A673 (cell line): ENCODE data around the gene EIF3L. TPM values are rescaled to one million over a fixed set of nuclear protein-coding genes. Genes with fewer than 3 reads are reported as not detected.

ENCODE experiments used
- BruUV-seq: library from RNA; stranded (reverse); fragments of 400-500 nt; replicated peaks from 2 replicates; lab custom pipeline; 2021; lab: Mats Ljungman, UMichigan
- CTCF ChIA-PET: fragments of 300-600 bp; sonication (Branson Sonifier 250); formaldehyde crosslinking; loops from one replicate; lab custom pipeline; 2022; ENCODE audit warnings: antibody characterized with exemption; lab: Charles Lee
- POLR2A ChIA-PET: fragments of 300-600 bp; sonication (Branson Sonifier 250); formaldehyde crosslinking; loops from one replicate; lab custom pipeline; 2022; ENCODE audit warnings: antibody characterized with exemption; ENCODE audit not compliant: low non-redundant PET; lab: Charles Lee
- DNase-seq: peaks from one replicate; pipeline ENCODE4 v3.0.0-alpha.2; 2015; ENCODE audit warnings: low spot score
- H3K27ac ChIP-seq: fragments of 200-600 bp; sonication (generic); 2 replicates; pipeline ENCODE4 v1.5.1; 2016; ENCODE audit warnings: mixed run types, low read depth, mild to moderate bottlenecking, mixed read lengths, antibody characterized with exemption, low read length; ENCODE audit not compliant: poor library complexity, severe bottlenecking
- H3K27me3 ChIP-seq: fragments of 200-600 bp; sonication (generic); replicated peaks from 2 replicates; pipeline ENCODE4 v1.6.1; 2017; ENCODE audit warnings: mixed run types, low read depth, mild to moderate bottlenecking, mixed read lengths, antibody characterized with exemption, low read length; ENCODE audit not compliant: insufficient read depth, poor library complexity
- H3K36me3 ChIP-seq: fragments of 200-600 bp; sonication (generic); 2 replicates; pipeline ENCODE4 v1.6.1; 2016; ENCODE audit warnings: mixed run types, mild to moderate bottlenecking, mixed read lengths, antibody characterized with exemption, low read length; ENCODE audit not compliant: insufficient read depth, poor library complexity, severe bottlenecking
- H3K4me1 ChIP-seq: fragments of 200-600 bp; sonication (generic); 2 replicates; pipeline ENCODE4 v1.6.1; 2017; ENCODE audit warnings: mixed run types, mild to moderate bottlenecking, mixed read lengths, antibody characterized with exemption, low read length; ENCODE audit not compliant: insufficient read depth, poor library complexity, severe bottlenecking
- H3K4me3 ChIP-seq: fragments of 200-600 bp; sonication (generic); 2 replicates; pipeline ENCODE4 v1.5.1; 2016; ENCODE audit warnings: low read depth, mixed run types, mild to moderate bottlenecking, mixed read lengths, low read length; ENCODE audit not compliant: poor library complexity, severe bottlenecking
- H3K9me3 ChIP-seq: fragments of 200-600 bp; sonication (generic); 2 replicates; pipeline ENCODE4 v1.6.1; 2016; ENCODE audit warnings: mixed run types, low read depth, mild to moderate bottlenecking, mixed read lengths, antibody characterized with exemption, low read length; ENCODE audit not compliant: poor library complexity, severe bottlenecking
- CTCF ChIP-seq: fragments of 300-800, 200-600 bp; sonication (generic); conservative IDR thresholded peaks from 2 replicates; pipeline ENCODE4 v1.5.1; 2017; ENCODE audit warnings: low read depth, mild to moderate bottlenecking, antibody characterized with exemption, low read length, moderate library complexity, mixed read lengths
- EZH2 ChIP-seq: fragments of 200-600 bp; sonication (generic); IDR thresholded peaks from 2 replicates; pipeline ENCODE4 v1.6.1; 2017; ENCODE audit warnings: borderline replicate concordance, low read depth, mild to moderate bottlenecking, mixed read lengths, antibody characterized with exemption, low read length; ENCODE audit not compliant: poor library complexity, severe bottlenecking
- intact Hi-C: fragments of 100-400 bp; cut with micrococcal nuclease; formaldehyde crosslinking; loops from one replicate; pipeline ENCODE4 v1.10.0; 2022; ENCODE audit not compliant: unreplicated experiment
- total RNA-seq: library from RNA; stranded (reverse); gene quantifications from 2 replicates; pipeline ENCODE4 v1.2.3, GENCODE V29; 2021

The EIF3L gene
- total RNA-seq, 1 experiment from 2014 or later = 492 TPM

GRCh38 chr22:37827056-37827455 lies 22.2 kb upstream of the EIF3L start:
- POLR2A ChIA-PET = no interaction called here
- Histone ChIP-seq H3K27ac (no peak overlapping the region), H3K36me3 (peaks cover 14% of the 10 kb centered on the region), H3K9me3 (no peaks in the 10 kb centered on the region), H3K4me3 (no peak overlapping the region), H3K27me3 (no peaks in the 10 kb centered on the region), H3K4me1 (no peaks in the 10 kb centered on the region)
- no peak for DNase-seq
- BruUV-seq = no TSS peak
- TF ChIP-seq EZH2 = no peak
- TF ChIP-seq CTCF = no peak
- CTCF ChIA-PET = no interaction called here
- intact Hi-C loops = no loop called here

DNA sequence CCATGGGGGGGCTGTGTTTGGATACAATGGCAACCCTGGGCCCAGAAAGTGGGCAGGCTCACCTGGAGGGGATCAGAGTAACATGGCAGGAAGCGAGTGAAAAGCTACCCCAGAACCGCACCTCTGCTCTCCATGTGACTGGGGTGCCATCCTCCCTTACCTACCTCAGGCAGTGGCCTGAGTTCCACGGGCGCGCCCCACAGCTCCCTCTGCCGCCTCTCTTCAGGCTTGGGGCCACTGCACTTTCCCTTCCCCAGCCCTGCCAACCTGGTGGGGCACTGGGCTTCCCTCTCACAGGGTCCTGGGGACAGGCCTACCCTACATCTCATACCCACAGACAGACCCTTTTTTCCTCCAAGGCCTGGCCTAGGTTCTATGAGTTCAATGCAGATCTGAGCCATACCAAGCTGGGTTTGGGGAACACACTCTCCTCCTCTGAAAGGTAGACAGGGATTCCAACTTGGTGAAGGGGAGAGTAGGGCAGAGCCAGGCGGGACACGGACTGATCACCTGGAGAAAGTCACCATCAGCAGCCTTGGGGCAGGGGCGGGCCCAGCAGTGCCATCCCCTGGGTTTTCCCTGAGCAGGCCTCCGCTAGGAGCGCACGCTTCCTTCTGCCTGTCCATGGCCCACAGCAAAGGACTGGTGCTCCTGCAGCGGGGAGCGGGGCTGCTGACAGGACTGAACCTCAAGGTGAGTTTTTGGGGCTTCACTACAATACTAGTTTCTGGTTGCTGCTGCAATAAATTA lies 19.0 kb upstream of the EIF3L start:
- intact Hi-C loops = no loop called here
- Histone ChIP-seq H3K4me3 (no peak overlapping the region), H3K36me3 (peaks cover 41% of the 10 kb centered on the region), H3K9me3 (no peaks in the 10 kb centered on the region), H3K27me3 (no peaks in the 10 kb centered on the region), H3K27ac (no peak overlapping the region), H3K4me1 (no peaks in the 10 kb centered on the region)
- DNase-seq = no peak
- ChIA-PET POLR2A (no interaction called here), CTCF (interaction anchor here (0.5 to 1.0 kb wide), 3 partner anchors 20 to 388 kb away, joined by 3 read pairs; no protein-coding TSS in a partner anchor)
- no TSS peak for BruUV-seq
- TF ChIP-seq CTCF = no peak
- no peak for TF ChIP-seq EZH2

DNA sequence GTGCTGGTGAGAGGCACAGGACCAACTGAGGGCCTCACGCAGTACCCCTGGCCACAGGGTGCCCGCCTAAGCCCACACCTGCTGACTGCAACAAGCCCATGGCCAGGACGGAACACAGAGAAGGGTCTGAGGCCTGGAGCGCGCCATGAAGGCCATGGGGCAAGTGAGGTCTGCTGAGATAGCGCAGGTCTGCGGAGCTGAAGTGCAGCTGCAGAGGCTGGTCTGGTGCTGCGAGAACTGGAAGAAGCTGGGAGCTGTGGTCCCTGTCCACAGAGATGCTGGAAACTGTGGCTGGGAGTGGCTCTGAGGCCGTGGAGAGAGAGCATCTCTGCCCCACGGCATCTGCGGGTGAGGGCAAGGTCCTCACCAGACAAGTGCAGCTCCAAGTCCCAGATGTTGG lies 17.7 kb upstream of the EIF3L start:
- no peak for DNase-seq
- Histone ChIP-seq H3K36me3 (peaks cover 41% of the 10 kb centered on the region), H3K4me1 (no peaks in the 10 kb centered on the region), H3K27me3 (no peaks in the 10 kb centered on the region), H3K4me3 (no peak overlapping the region), H3K9me3 (no peaks in the 10 kb centered on the region), H3K27ac (no peak overlapping the region)
- CTCF ChIA-PET = no interaction called here
- BruUV-seq = no TSS peak
- intact Hi-C loops = no loop called here
- POLR2A ChIA-PET = no interaction called here
- TF ChIP-seq EZH2 (no peak), CTCF (no peak)
